Loucy (cell line): ENCODE measurements around the gene TCTN1.
A peak's percentile ranks its signal among the peaks of the same experiment; 100 is the strongest.
"Not testable (repeated sequence)": the region's sequence is repeated elsewhere in the genome, so short reads cannot be mapped to it uniquely, and the experiment has no call there.

Source experiments
- H2AFZ ChIP-seq: fragments of 200-600 bp; sonication (generic); 2 replicates; pipeline ENCODE4 v1.6.0; 2016; ENCODE audit warnings: antibody characterized with exemption, mild to moderate bottlenecking, low read length, moderate library complexity
- H3F3A ChIP-seq: fragments of 200-600 bp; 2 replicates; pipeline ENCODE4 v1.6.0; 2016; ENCODE audit warnings: antibody characterized with exemption, low read depth, mild to moderate bottlenecking
- H3K27me3 ChIP-seq: fragments of 200-600 bp; sonication (generic); 2 replicates; pipeline ENCODE4 v1.6.1; 2014; ENCODE audit warnings: low read length, mild to moderate bottlenecking; ENCODE audit not compliant: insufficient read depth, poor library complexity, severe bottlenecking
- H3K36me3 ChIP-seq: fragments of 200-600 bp; sonication (generic); 2 replicates; pipeline ENCODE4 v1.6.1; 2016; ENCODE audit warnings: low read length; ENCODE audit not compliant: insufficient read depth
- H3K4me1 ChIP-seq: fragments of 200-600 bp; sonication (generic); 2 replicates; pipeline ENCODE4 v1.5.1; 2014; ENCODE audit warnings: low read length, mild to moderate bottlenecking; ENCODE audit not compliant: insufficient read depth, poor library complexity, severe bottlenecking
- H3K4me2 ChIP-seq: fragments of 200-600 bp; sonication (generic); 2 replicates; pipeline ENCODE4 v1.6.0; 2014; ENCODE audit warnings: antibody characterized with exemption, low read length, low read depth, mild to moderate bottlenecking; ENCODE audit not compliant: poor library complexity, severe bottlenecking
- H3K4me3 ChIP-seq: fragments of 200-600 bp; sonication (generic); 2 replicates; pipeline ENCODE4 v1.5.1; 2014; ENCODE audit warnings: low read length, mild to moderate bottlenecking, mixed read lengths; ENCODE audit not compliant: poor library complexity, severe bottlenecking
- H3K79me2 ChIP-seq: fragments of 200-600 bp; sonication (generic); 2 replicates; pipeline ENCODE4 v1.6.1; 2014; ENCODE audit warnings: low read length; ENCODE audit not compliant: insufficient read depth
- H3K9ac ChIP-seq: fragments of 200-600 bp; sonication (generic); 2 replicates; pipeline ENCODE4 v1.6.0; 2014; ENCODE audit warnings: mild to moderate bottlenecking, low read depth, low read length, moderate library complexity; ENCODE audit not compliant: poor library complexity, severe bottlenecking
- H3K9me2 ChIP-seq: fragments of 200-600 bp; sonication (generic); replicated peaks from 2 replicates; pipeline ENCODE4 v1.6.1; 2016; ENCODE audit warnings: low read depth, low read length, mixed read lengths
- H3K9me3 ChIP-seq: fragments of 200-600 bp; sonication (generic); 2 replicates; pipeline ENCODE4 v1.6.1; 2014; ENCODE audit warnings: mild to moderate bottlenecking, antibody characterized with exemption, low read length, low read depth; ENCODE audit not compliant: insufficient read depth
- H4K20me1 ChIP-seq: fragments of 200-600 bp; sonication (generic); 2 replicates; pipeline ENCODE4 v1.6.0; 2014; ENCODE audit warnings: antibody characterized with exemption, low read length, mild to moderate bottlenecking; ENCODE audit not compliant: insufficient read depth, poor library complexity, severe bottlenecking
- CTCF ChIP-seq: fragments of 200-600 bp; sonication (generic); conservative IDR thresholded peaks from 2 replicates; pipeline ENCODE4 v1.5.1; 2014; ENCODE audit warnings: mild to moderate bottlenecking, antibody characterized with exemption, low read length
- EZH2phosphoT487 ChIP-seq: fragments of 200-600 bp; IDR thresholded peaks from 2 replicates; pipeline ENCODE4 v1.6.1; 2018; ENCODE audit warnings: antibody characterized with exemption, mild to moderate bottlenecking, moderate library complexity, borderline replicate concordance

The TCTN1 gene

GRCh38 chr12:110647631-110648040 lies 33.7 kb downstream of the TCTN1 start:
- Histone ChIP-seq H3K4me3 (no peak overlapping the region), H4K20me1 (no peaks in the 10 kb centered on the region), H3K27me3 (no peaks in the 10 kb centered on the region), H3K36me3 (peaks cover 9% of the 10 kb centered on the region; the same call in 1 of the 2 replicates), H3K4me1 (peaks cover 24% of the 10 kb centered on the region), H3K9me2 (no peaks in the 10 kb centered on the region), H3K9ac (peak overlapping the region; percentile 26), H3K79me2 (no peaks in the 10 kb centered on the region), H3F3A (no peaks in the 10 kb centered on the region), H2AFZ (no peak overlapping the region), H3K9me3 (no peaks in the 10 kb centered on the region), H3K4me2 (peak overlapping the region; percentile 23)
- TF ChIP-seq EZH2phosphoT487, result no peak
- no peak for TF ChIP-seq CTCF

- Histone ChIP-seq H4K20me1 (no peaks in the 10 kb centered on the region), H3K4me1 (peaks cover 21% of the 10 kb centered on the region), H2AFZ (no peak overlapping the region), H3K27me3 (no peaks in the 10 kb centered on the region), H3F3A (no peaks in the 10 kb centered on the region), H3K79me2 (no peaks in the 10 kb centered on the region), H3K9me3 (no peaks in the 10 kb centered on the region), H3K9ac (no peak overlapping the region), H3K36me3 (peaks cover 9% of the 10 kb centered on the region; the same call in 1 of the 2 replicates), H3K9me2 (no peaks in the 10 kb centered on the region), H3K4me2 (no peak overlapping the region), H3K4me3 (no peak overlapping the region)
- TF ChIP-seq CTCF, result no peak
- no peak for TF ChIP-seq EZH2phosphoT487
Observed at GRCh38 chr12:110649341-110649847, 35.5 kb downstream of the TCTN1 start.

- not testable (repeated sequence) for H3K9ac ChIP-seq
Observed at GRCh38 chr12:110654238-110654637, 40.3 kb downstream of the TCTN1 start.

GRCh38 chr12:110656071-110656655 lies 42.2 kb downstream of the TCTN1 start:
- H3K9ac ChIP-seq, result no peak overlapping the region
- H4K20me1 ChIP-seq, result no peaks in the 10 kb centered on the region
- no peaks in the 10 kb centered on the region for H3K4me1 ChIP-seq
- no peaks in the 10 kb centered on the region for H3K79me2 ChIP-seq
- H3K9me3 ChIP-seq, result no peaks in the 10 kb centered on the region
- no peak overlapping the region for H2AFZ ChIP-seq
- H3K4me3 ChIP-seq, result no peak overlapping the region
- H3K4me2 ChIP-seq, result no peak overlapping the region
- H3K36me3 ChIP-seq, result peaks cover 6% of the 10 kb centered on the region; the same call in 1 of the 2 replicates
- no peaks in the 10 kb centered on the region for H3K9me2 ChIP-seq
- H3K27me3 ChIP-seq, result no peaks in the 10 kb centered on the region
- no peaks in the 10 kb centered on the region for H3F3A ChIP-seq
- TF ChIP-seq CTCF, result no peak
- no peak for TF ChIP-seq EZH2phosphoT487

More at GRCh38 chr12:110654238-110654637, 40.3 kb downstream of the TCTN1 start:
- not testable (repeated sequence) for H3K79me2 ChIP-seq, H4K20me1 ChIP-seq, H3K4me3 ChIP-seq, H3F3A ChIP-seq, H2AFZ ChIP-seq, H3K4me1 ChIP-seq, H3K36me3 ChIP-seq, H3K9me2 ChIP-seq, H3K9me3 ChIP-seq, H3K4me2 ChIP-seq, H3K27me3 ChIP-seq
